ENCODE data around the gene RTN4RL1. TPM values are rescaled to one million over a fixed set of nuclear protein-coding genes. Genes with fewer than 3 reads are reported as not detected.

The RTN4RL1 gene
- total RNA-seq, 2 experiments from 2014 or later, result not detected

GRCh38 chr17:1972487-1973160 is 52.5 kb downstream of the RTN4RL1 start:
- CTCF ChIA-PET (ENCODE audit: unreplicated experiment), result no interaction called here
- no peaks in the 10 kb centered on the region for H3K79me2 ChIP-seq (ENCODE audit: insufficient read depth, low read depth, low read length)
- intact Hi-C loops (cut with micrococcal nuclease; ENCODE audit: unreplicated experiment), result no loop called here
- H3K9me3 ChIP-seq (ENCODE audit: low read length), result no peaks in the 10 kb centered on the region
- no peaks in the 10 kb centered on the region for H3K4me1 ChIP-seq (ENCODE audit: insufficient read depth, low read length, poor library complexity, severe bottlenecking)
- no TSS peak for BruUV-seq (replicated peaks)
- no peak for DNase-seq (ENCODE audit: low spot score)
- no peak overlapping the region for H3K27ac ChIP-seq (ENCODE audit: low read depth, low read length, poor library complexity, severe bottlenecking)
- H3K36me3 ChIP-seq (ENCODE audit: insufficient read depth, low read length), result no peaks in the 10 kb centered on the region
- no peak overlapping the region for H3K4me2 ChIP-seq (ENCODE audit: low read length)
- POLR2A ChIA-PET, result interaction anchor here (0.6 kb wide), 1 partner anchor 45 kb away, joined by 3 read pairs; no protein-coding TSS in a partner anchor
- H4K20me1 ChIP-seq (ENCODE audit: insufficient read depth, low read length), result no peaks in the 10 kb centered on the region
- TF ChIP-seq EZH2phosphoT487 (IDR thresholded peaks at IDR 0.05; ENCODE audit: borderline replicate concordance, low read depth, low read length), result no peak
- TF ChIP-seq CTCF (conservative IDR thresholded peaks at IDR 0.05; ENCODE audit: low read length), result no peak
- H3K4me3 ChIP-seq (ENCODE audit: low read depth, low read length, poor library complexity, severe bottlenecking), result no peak overlapping the region
- no peaks in the 10 kb centered on the region for H3K9me2 ChIP-seq (ENCODE audit: insufficient read depth, low read length)
- no peak overlapping the region for H2AFZ ChIP-seq (ENCODE audit: low read length)

- POLR2A ChIA-PET, result interaction anchor here (0.6 kb wide), 1 partner anchor 734 kb away, joined by 3 read pairs; no protein-coding TSS in a partner anchor
- Histone ChIP-seq H3K79me2 (ENCODE audit: insufficient read depth, low read depth, low read length) (no peaks in the 10 kb centered on the region), H3K36me3 (ENCODE audit: insufficient read depth, low read length) (no peaks in the 10 kb centered on the region), H2AFZ (ENCODE audit: low read length) (no peak overlapping the region), H4K20me1 (ENCODE audit: insufficient read depth, low read length) (no peaks in the 10 kb centered on the region), H3K4me3 (ENCODE audit: low read depth, low read length, poor library complexity, severe bottlenecking) (no peak overlapping the region), H3K4me1 (ENCODE audit: insufficient read depth, low read length, poor library complexity, severe bottlenecking) (no peaks in the 10 kb centered on the region), H3K9me2 (ENCODE audit: insufficient read depth, low read length) (no peaks in the 10 kb centered on the region), H3K4me2 (ENCODE audit: low read length) (no peak overlapping the region), H3K9me3 (ENCODE audit: low read length) (no peaks in the 10 kb centered on the region), H3K27ac (ENCODE audit: low read depth, low read length, poor library complexity, severe bottlenecking) (no peak overlapping the region)
- CTCF ChIA-PET (ENCODE audit: unreplicated experiment), result no interaction called here
- no peak for TF ChIP-seq EZH2phosphoT487 (IDR thresholded peaks at IDR 0.05; ENCODE audit: borderline replicate concordance, low read depth, low read length)
- no peak for TF ChIP-seq CTCF (conservative IDR thresholded peaks at IDR 0.05; ENCODE audit: low read length)
- no TSS peak for BruUV-seq (replicated peaks)
- intact Hi-C loops (cut with micrococcal nuclease; ENCODE audit: unreplicated experiment), result no loop called here
- DNase-seq (ENCODE audit: low spot score), result no peak
Measured at GRCh38 chr17:1970843-1971384, 54.2 kb downstream of the RTN4RL1 start.

GRCh38 chr17:1969712-1970111 is 55.4 kb downstream of the RTN4RL1 start:
- H3K4me3 ChIP-seq (ENCODE audit: low read depth, low read length, poor library complexity, severe bottlenecking), result no peak overlapping the region
- H3K9me3 ChIP-seq (ENCODE audit: low read length), result no peaks in the 10 kb centered on the region
- no peak for TF ChIP-seq CTCF (conservative IDR thresholded peaks at IDR 0.05; ENCODE audit: low read length)
- no peak for TF ChIP-seq EZH2phosphoT487 (IDR thresholded peaks at IDR 0.05; ENCODE audit: borderline replicate concordance, low read depth, low read length)
- no peaks in the 10 kb centered on the region for H3K9me2 ChIP-seq (ENCODE audit: insufficient read depth, low read length)
- no peak overlapping the region for H2AFZ ChIP-seq (ENCODE audit: low read length)
- no peak overlapping the region for H3K27ac ChIP-seq (ENCODE audit: low read depth, low read length, poor library complexity, severe bottlenecking)
- no peak for DNase-seq (ENCODE audit: low spot score)
- ChIA-PET CTCF (ENCODE audit: unreplicated experiment) (no interaction called here), POLR2A (interaction anchor here (0.6 kb wide), 1 partner anchor 42 kb away, joined by 3 read pairs; no protein-coding TSS in a partner anchor)
- no peaks in the 10 kb centered on the region for H3K36me3 ChIP-seq (ENCODE audit: insufficient read depth, low read length)
- no TSS peak for BruUV-seq (replicated peaks)
- intact Hi-C loops (cut with micrococcal nuclease; ENCODE audit: unreplicated experiment), result no loop called here
- H3K4me1 ChIP-seq (ENCODE audit: insufficient read depth, low read length, poor library complexity, severe bottlenecking), result no peaks in the 10 kb centered on the region
- no peak overlapping the region for H3K4me2 ChIP-seq (ENCODE audit: low read length)
- no peaks in the 10 kb centered on the region for H4K20me1 ChIP-seq (ENCODE audit: insufficient read depth, low read length)
- no peaks in the 10 kb centered on the region for H3K79me2 ChIP-seq (ENCODE audit: insufficient read depth, low read depth, low read length)
